ENCODE measurements around the gene ILK. TPM values are rescaled to one million over a fixed set of nuclear protein-coding genes. Genes with fewer than 3 reads are reported as not detected.

Gene ILK
- total RNA-seq, 1 experiment from 2014 or later = 73.5 TPM

- ChIA-PET RAD21 (ENCODE audit: low non-redundant PET in 1 of 2, low total read pairs in 2 of 2, uncharacterized antibody in 2 of 2, unreplicated experiment in 2 of 2) (no interaction called here), POLR2A (no interaction called here), CTCF (no interaction called here)
- H2AFZ ChIP-seq (ENCODE audit: low read depth, low read length, poor library complexity, severe bottlenecking) = no peak overlapping the region
- no peak overlapping the region for H3K27ac ChIP-seq (ENCODE audit: low read depth, low read length)
- no peaks in the 10 kb centered on the region for H3K79me2 ChIP-seq (ENCODE audit: insufficient read depth, low read length)
- DNase-seq (ENCODE audit: low read depth, low spot score) (no peak), ATAC-seq (no peak)
- H3K4me3 ChIP-seq (replicated peaks in 1 of 2; ENCODE audit: low read depth in 1 of 2, low read length in 2 of 2) = no peak overlapping the region
- no peaks in the 10 kb centered on the region for H3K36me3 ChIP-seq (ENCODE audit: control insufficient read depth in 1 of 2, insufficient read depth in 2 of 2, low read length in 2 of 2)
- no peak overlapping the region for H3K4me2 ChIP-seq (ENCODE audit: low read length)
- peaks cover 6 to 10% of the 10 kb centered on the region in 2 experiments; a peak in 3 of 4 replicates for H3K4me1 ChIP-seq (ENCODE audit: control insufficient read depth in 1 of 2, insufficient read depth in 2 of 2, low read length in 2 of 2)
- H3K27me3 ChIP-seq (ENCODE audit: insufficient read depth, low read length) = no peaks in the 10 kb centered on the region
- intact Hi-C loops (cut with micrococcal nuclease) = no loop called here
- H4K20me1 ChIP-seq (ENCODE audit: insufficient read depth) = no peaks in the 10 kb centered on the region
- no peaks in the 10 kb centered on the region for H3K9me2 ChIP-seq (ENCODE audit: insufficient read depth)
- H3K9ac ChIP-seq (ENCODE audit: low read length) = no peak overlapping the region
- no TSS peak for BruUV-seq (replicated peaks)
- H3K9me3 ChIP-seq (ENCODE audit: control insufficient read depth in 1 of 2, insufficient read depth in 1 of 2, low read depth in 1 of 2, low read length in 2 of 2) = no peaks in the 10 kb centered on the region
- TF ChIP-seq, protein P1, sequence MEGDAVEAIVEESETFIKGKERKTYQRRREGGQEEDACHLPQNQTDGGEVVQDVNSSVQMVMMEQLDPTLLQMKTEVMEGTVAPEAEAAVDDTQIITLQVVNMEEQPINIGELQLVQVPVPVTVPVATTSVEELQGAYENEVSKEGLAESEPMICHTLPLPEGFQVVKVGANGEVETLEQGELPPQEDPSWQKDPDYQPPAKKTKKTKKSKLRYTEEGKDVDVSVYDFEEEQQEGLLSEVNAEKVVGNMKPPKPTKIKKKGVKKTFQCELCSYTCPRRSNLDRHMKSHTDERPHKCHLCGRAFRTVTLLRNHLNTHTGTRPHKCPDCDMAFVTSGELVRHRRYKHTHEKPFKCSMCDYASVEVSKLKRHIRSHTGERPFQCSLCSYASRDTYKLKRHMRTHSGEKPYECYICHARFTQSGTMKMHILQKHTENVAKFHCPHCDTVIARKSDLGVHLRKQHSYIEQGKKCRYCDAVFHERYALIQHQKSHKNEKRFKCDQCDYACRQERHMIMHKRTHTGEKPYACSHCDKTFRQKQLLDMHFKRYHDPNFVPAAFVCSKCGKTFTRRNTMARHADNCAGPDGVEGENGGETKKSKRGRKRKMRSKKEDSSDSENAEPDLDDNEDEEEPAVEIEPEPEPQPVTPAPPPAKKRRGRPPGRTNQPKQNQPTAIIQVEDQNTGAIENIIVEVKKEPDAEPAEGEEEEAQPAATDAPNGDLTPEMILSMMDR (IDR thresholded peaks at IDR 0.05 in 2 of 3, conservative IDR thresholded peaks at IDR 0.05 in 1 of 3; ENCODE audit: borderline replicate concordance in 1 of 3, insufficient read depth in 1 of 3, low read depth in 2 of 3, low read length in 2 of 3) = no peak
- TF ChIP-seq POLR2A (IDR thresholded peaks at IDR 0.05; ENCODE audit: borderline replicate concordance, extremely low read depth, insufficient read depth, insufficient read length) (no peak), ZFX (IDR thresholded peaks at IDR 0.05) (no peak), FOSL1 (IDR thresholded peaks at IDR 0.05; ENCODE audit: low read depth) (no peak), ATF3 (IDR thresholded peaks at IDR 0.05) (no peak), RAD21 (IDR thresholded peaks at IDR 0.05; ENCODE audit: low read depth) (no peak), JUND (IDR thresholded peaks at IDR 0.05) (no peak), YY1 (IDR thresholded peaks at IDR 0.05; ENCODE audit: extremely low read depth, insufficient replicate concordance, low read depth, low read length) (no peak), CEBPB (IDR thresholded peaks at IDR 0.05; ENCODE audit: low read depth) (no peak), ZNF274 (IDR thresholded peaks at IDR 0.05; ENCODE audit: low read depth, low read length) (no peak), CBX3 (IDR thresholded peaks at IDR 0.05; ENCODE audit: low read depth) (no peak), POLR2AphosphoS5 (IDR thresholded peaks at IDR 0.05; ENCODE audit: low read depth, low read length) (no peak), MAX (IDR thresholded peaks at IDR 0.05) (no peak), EZH2phosphoT487 (IDR thresholded peaks at IDR 0.05; ENCODE audit: borderline replicate concordance) (no peak), SRF (IDR thresholded peaks at IDR 0.05; ENCODE audit: low read depth) (no peak), ELF1 (IDR thresholded peaks at IDR 0.05; ENCODE audit: borderline replicate concordance, low read depth) (no peak), TCF7L2 (IDR thresholded peaks at IDR 0.05; ENCODE audit: borderline replicate concordance, extremely low read depth, insufficient read depth, insufficient read length) (no peak)
- TF ChIP-seq, protein P2, sequence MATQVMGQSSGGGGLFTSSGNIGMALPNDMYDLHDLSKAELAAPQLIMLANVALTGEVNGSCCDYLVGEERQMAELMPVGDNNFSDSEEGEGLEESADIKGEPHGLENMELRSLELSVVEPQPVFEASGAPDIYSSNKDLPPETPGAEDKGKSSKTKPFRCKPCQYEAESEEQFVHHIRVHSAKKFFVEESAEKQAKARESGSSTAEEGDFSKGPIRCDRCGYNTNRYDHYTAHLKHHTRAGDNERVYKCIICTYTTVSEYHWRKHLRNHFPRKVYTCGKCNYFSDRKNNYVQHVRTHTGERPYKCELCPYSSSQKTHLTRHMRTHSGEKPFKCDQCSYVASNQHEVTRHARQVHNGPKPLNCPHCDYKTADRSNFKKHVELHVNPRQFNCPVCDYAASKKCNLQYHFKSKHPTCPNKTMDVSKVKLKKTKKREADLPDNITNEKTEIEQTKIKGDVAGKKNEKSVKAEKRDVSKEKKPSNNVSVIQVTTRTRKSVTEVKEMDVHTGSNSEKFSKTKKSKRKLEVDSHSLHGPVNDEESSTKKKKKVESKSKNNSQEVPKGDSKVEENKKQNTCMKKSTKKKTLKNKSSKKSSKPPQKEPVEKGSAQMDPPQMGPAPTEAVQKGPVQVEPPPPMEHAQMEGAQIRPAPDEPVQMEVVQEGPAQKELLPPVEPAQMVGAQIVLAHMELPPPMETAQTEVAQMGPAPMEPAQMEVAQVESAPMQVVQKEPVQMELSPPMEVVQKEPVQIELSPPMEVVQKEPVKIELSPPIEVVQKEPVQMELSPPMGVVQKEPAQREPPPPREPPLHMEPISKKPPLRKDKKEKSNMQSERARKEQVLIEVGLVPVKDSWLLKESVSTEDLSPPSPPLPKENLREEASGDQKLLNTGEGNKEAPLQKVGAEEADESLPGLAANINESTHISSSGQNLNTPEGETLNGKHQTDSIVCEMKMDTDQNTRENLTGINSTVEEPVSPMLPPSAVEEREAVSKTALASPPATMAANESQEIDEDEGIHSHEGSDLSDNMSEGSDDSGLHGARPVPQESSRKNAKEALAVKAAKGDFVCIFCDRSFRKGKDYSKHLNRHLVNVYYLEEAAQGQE (IDR thresholded peaks at IDR 0.05; ENCODE audit: low read depth) = no peak
- TF ChIP-seq, protein P3, sequence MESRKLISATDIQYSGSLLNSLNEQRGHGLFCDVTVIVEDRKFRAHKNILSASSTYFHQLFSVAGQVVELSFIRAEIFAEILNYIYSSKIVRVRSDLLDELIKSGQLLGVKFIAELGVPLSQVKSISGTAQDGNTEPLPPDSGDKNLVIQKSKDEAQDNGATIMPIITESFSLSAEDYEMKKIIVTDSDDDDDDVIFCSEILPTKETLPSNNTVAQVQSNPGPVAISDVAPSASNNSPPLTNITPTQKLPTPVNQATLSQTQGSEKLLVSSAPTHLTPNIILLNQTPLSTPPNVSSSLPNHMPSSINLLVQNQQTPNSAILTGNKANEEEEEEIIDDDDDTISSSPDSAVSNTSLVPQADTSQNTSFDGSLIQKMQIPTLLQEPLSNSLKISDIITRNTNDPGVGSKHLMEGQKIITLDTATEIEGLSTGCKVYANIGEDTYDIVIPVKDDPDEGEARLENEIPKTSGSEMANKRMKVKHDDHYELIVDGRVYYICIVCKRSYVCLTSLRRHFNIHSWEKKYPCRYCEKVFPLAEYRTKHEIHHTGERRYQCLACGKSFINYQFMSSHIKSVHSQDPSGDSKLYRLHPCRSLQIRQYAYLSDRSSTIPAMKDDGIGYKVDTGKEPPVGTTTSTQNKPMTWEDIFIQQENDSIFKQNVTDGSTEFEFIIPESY (IDR thresholded peaks at IDR 0.05; ENCODE audit: extremely low read depth, insufficient replicate concordance, low read length) = no peak
Observed at GRCh38 chr11:6632116-6633073, 28.8 kb downstream of the ILK start.

Data from HCT116 (cell line).